HFF-Myc (cell line): ENCODE measurements around the gene NAP1L4.

Experiments used
- DNase-seq: peaks from one replicate; pipeline ENCODE4 v3.0.0-alpha.2; 2011; ENCODE audit warnings: low read depth; ENCODE audit errors: extremely low read depth
- H3K4me3 ChIP-seq: replicated peaks from 2 replicates; pipeline ENCODE4 v1.5.1; 2011; ENCODE audit warnings: low read depth, mild to moderate bottlenecking, control low read depth, low read length
- CTCF ChIP-seq: IDR thresholded peaks from 2 replicates; pipeline ENCODE4 v1.5.1; 2012; ENCODE audit warnings: mild to moderate bottlenecking, low read depth, low read length, control low read depth; ENCODE audit errors: missing control alignments

NAP1L4 gene

GRCh38 chr11:2977113-2977512, 15.0 kb downstream of the NAP1L4 start:
- TF ChIP-seq CTCF = no peak
- DNase-seq = no peak
- H3K4me3 ChIP-seq = no peak overlapping the region

GRCh38 chr11:2976294-2977063, 15.7 kb downstream of the NAP1L4 start:
- H3K4me3 ChIP-seq = no peak overlapping the region
- TF ChIP-seq CTCF = no peak
- DNase-seq = no peak

GRCh38 chr11:2975594-2975993, 16.5 kb downstream of the NAP1L4 start:
- DNase-seq = no peak
- no peak overlapping the region for H3K4me3 ChIP-seq
- peak; percentile 44 for TF ChIP-seq CTCF

- no peak overlapping the region for H3K4me3 ChIP-seq
- DNase-seq = no peak
- TF ChIP-seq CTCF = no peak
These were observed 17.9 kb downstream of the NAP1L4 start for GRCh38 chr11:2974272-2974671.

GRCh38 chr11:2968341-2968900, 23.7 kb downstream of the NAP1L4 start:
- no peak for TF ChIP-seq CTCF
- no peak overlapping the region for H3K4me3 ChIP-seq
- no peak for DNase-seq

GRCh38 chr11:2964782-2965181, 27.3 kb downstream of the NAP1L4 start:
- TF ChIP-seq CTCF = no peak
- no peak overlapping the region for H3K4me3 ChIP-seq
- DNase-seq = no peak
